ENCODE measurements around the gene SPINT1.

Gene SPINT1

GRCh38 chr15:40843885-40844695, at the start of gene SPINT1:
Gene SPINT1, plus strand, starts transcription at chr15:40844048. Its CDS starts 507 bp downstream, at chr15:40844555.
- peak; percentile 36 for DNase-seq (ENCODE audit: low read depth, low spot score)

- DNase-seq (ENCODE audit: low read depth, low spot score) = no peak
Measured at GRCh38 chr15:40796041-40796440, 47.8 kb upstream of the SPINT1 start.

DNA sequence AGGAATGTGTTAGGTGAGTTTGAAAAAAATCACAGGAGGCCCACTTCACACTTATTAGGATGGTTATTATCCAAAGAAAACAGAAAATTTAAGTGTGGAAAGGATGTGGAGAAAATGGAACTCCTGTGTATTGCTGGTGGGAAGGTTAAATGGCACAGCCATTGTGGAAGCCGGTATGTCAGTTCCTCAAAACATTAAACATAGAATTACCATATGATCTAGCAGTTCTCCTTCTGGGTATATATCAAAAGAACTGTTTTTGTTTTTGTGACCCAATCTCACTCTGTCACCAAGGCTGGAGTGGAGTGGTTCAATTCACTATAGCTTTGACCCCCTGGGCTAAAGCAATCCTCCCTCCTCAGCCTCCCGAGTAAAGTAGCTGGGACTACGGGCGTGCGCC, 47.3 kb upstream of the SPINT1 start:
- DNase-seq (ENCODE audit: low read depth, low spot score) = no peak

GRCh38 chr15:40799523-40799922, 44.3 kb upstream of the SPINT1 start:
- DNase-seq (ENCODE audit: low read depth, low spot score) = no peak

GRCh38 chr15:40803076-40803475, 40.8 kb upstream of the SPINT1 start:
- no peak for DNase-seq (ENCODE audit: low read depth, low spot score)

- DNase-seq (ENCODE audit: low read depth, low spot score) = no peak
Measured at GRCh38 chr15:40803688-40804087, 40.2 kb upstream of the SPINT1 start.

- DNase-seq (ENCODE audit: low read depth, low spot score) = no peak
Measured at GRCh38 chr15:40806672-40807027, 37.2 kb upstream of the SPINT1 start.

GRCh38 chr15:40807028-40807887, 36.6 kb upstream of the SPINT1 start, which contains the start of the genes DNAJC17 and ZFYVE19:
Gene DNAJC17, minus strand, starts transcription at chr15:40807473. Its CDS starts 27 bp downstream, at chr15:40807446.
Gene ZFYVE19, plus strand, starts transcription at chr15:40807089. Its CDS starts 501 bp downstream, at chr15:40807590.
- peak; percentile 88 for DNase-seq (ENCODE audit: low read depth, low spot score)

- DNase-seq (ENCODE audit: low read depth, low spot score) = no peak
Measured at GRCh38 chr15:40807888-40808461, 35.9 kb upstream of the SPINT1 start.

- no peak for DNase-seq (ENCODE audit: low read depth, low spot score)
Measured at GRCh38 chr15:40808861-40809450, 34.9 kb upstream of the SPINT1 start.

DNA sequence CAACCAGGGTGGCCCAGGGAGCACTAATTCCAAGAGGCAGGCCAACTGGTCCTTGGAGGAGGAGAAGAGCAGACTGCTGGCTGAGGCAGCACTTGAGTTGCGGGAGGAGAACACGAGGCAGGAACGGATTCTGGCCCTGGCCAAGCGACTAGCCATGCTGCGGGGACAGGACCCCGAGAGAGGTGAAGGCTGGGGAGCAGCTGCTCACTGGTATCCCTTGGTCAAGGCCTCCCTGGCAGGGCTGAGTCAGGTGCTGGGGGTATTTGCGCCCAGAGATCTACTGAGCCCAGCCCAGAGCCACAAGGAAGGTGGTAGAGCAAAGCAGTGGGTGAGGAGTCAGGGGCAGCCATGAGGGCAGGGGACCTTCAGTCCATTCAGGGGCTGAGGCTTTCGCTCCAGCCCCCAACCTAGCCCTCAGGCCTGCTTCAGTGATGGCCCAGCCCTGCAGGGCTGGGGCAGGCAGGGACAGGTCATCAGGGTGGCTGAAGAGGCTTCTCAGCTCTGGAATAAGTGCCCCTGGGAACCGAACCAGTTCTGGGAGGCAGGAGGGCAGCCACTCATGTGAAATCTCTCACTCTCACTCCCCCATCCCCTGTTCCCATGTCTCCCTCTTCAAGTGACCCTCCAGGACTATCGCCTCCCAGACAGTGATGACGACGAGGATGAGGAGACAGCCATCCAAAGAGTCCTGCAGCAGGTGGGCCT, 31.0 kb upstream of the SPINT1 start:
- DNase-seq (ENCODE audit: low read depth, low spot score) = no peak

GRCh38 chr15:40815042-40815698, 28.7 kb upstream of the SPINT1 start:
- no peak for DNase-seq (ENCODE audit: low read depth, low spot score)

DNA sequence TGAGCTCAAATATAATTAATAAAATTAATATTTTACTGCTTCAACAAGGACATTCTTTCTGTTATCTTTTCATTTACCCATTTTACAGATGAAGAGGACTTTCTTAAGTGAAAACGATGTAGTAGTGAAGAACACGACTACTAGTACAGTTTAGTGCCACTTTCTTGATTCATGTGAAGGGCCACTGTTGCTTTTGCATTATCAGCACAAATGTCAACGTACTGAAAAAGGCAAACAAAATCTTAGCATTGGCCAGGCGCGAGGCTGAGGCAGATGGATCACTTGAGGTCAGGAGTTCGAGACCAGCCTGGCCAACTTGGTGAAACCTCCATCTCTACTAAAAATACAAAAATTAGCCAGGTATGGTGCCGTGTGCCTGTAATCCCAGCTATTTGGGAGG, 24.8 kb upstream of the SPINT1 start:
- DNase-seq (ENCODE audit: low read depth, low spot score) = no peak

- no peak for DNase-seq (ENCODE audit: low read depth, low spot score)
Measured at GRCh38 chr15:40821195-40821594, 22.7 kb upstream of the SPINT1 start.

- DNase-seq (ENCODE audit: low read depth, low spot score) = no peak
Measured at GRCh38 chr15:40823572-40824343, 20.1 kb upstream of the SPINT1 start.

GRCh38 chr15:40825661-40826422, 18.0 kb upstream of the SPINT1 start:
- DNase-seq (ENCODE audit: low read depth, low spot score) = no peak

DNA sequence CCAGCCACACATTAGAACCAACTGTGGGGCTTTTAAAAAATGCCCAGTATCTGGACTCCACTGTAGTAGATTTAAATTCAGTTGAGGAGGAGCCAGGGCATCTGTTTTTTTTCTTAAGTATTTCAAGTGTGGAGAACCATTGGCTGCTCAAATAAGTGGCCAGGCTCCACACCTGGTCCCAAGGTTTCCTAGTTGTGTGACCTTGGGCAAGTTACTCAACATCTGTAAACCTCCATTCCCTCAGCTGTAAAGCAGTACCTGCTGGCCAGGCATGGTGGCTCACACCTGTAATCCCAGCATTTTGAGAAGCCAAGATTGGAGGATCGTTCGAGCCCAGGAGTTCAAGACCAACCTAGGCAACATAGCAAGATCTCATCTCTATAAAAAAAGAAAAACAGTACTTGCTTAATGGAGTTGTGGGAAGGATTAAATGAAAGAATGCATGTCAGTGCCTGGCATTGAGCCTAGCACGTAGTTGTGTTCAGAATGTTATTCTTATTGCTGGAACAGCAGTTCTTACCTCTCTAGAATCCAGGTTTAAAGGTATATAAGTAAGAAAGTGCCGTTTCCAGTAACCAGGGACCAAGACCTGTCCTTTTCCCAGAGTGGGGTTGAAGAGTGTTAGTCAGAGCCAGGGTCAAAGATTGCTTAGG, 17.3 kb upstream of the SPINT1 start:
- no peak for DNase-seq (ENCODE audit: low read depth, low spot score)

- DNase-seq (ENCODE audit: low read depth, low spot score) = no peak
Measured at GRCh38 chr15:40828447-40829036, 15.3 kb upstream of the SPINT1 start, which contains the start of gene PPP1R14D. Gene PPP1R14D, minus strand, starts transcription at chr15:40828708. Its CDS starts 67 bp downstream, at chr15:40828641.

All from activated naive CD8-positive, alpha-beta T cell treated with anti-CD3 and anti-CD28 coated beads, Interleukin-2, amount 50 U/mL, for 16 hours (primary cell).